ENCODE results near the gene GREB1L. TPM values are rescaled to one million over a fixed set of nuclear protein-coding genes. Genes with fewer than 3 reads are reported as not detected.

Gene GREB1L
- total RNA-seq, 2 donors from 2014 or later: 0.52 to 3.0 TPM

GRCh38 chr18:21242780-21243401 lies 859 bp downstream of the GREB1L start:
- Histone ChIP-seq H3K27me3 (peaks cover 0 to 11% of the 10 kb centered on the region in 2 donors), H3K4me1 (peaks cover 19% of the 10 kb centered on the region), H3K9me3 (no peaks in the 10 kb centered on the region), H3K27ac (no peak overlapping the region), H3K4me3 (peak overlapping the region in 1 of 2 donors; percentile 49), H3K36me3 (replicated peaks in 1 of 2; ENCODE audit: insufficient read depth in 1 of 2, low read depth in 2 of 2) (no peaks in the 10 kb centered on the region)
- peak in 1 of 4 donors; percentile 5 for DNase-seq
- ATAC-seq: no peak
- no peak for TF ChIP-seq POLR2A (IDR thresholded peaks at IDR 0.05)
- TF ChIP-seq CTCF (IDR thresholded peaks at IDR 0.05): no peak
- intact Hi-C loops (cut with DNase I): no loop called here
- WGBS, 2 donors: 1 to 12% methylated on average over 19 to 48 of the region's 48 CpGs

GRCh38 chr18:21254576-21254975 lies 12.5 kb downstream of the GREB1L start:
- Histone ChIP-seq H3K9me3 (no peaks in the 10 kb centered on the region), H3K36me3 (replicated peaks in 1 of 2; ENCODE audit: insufficient read depth in 1 of 2, low read depth in 2 of 2) (no peaks in the 10 kb centered on the region), H3K4me1 (no peaks in the 10 kb centered on the region), H3K27ac (no peak overlapping the region), H3K4me3 (no peak overlapping the region), H3K27me3 (no peaks in the 10 kb centered on the region)
- no peak for ATAC-seq
- DNase-seq: no peak
- intact Hi-C loops (cut with DNase I): no loop called here
- WGBS, 2 donors: 64 to 72% methylated on average over 3 of the region's 3 CpGs
- TF ChIP-seq CTCF (IDR thresholded peaks at IDR 0.05) (no peak), POLR2A (IDR thresholded peaks at IDR 0.05) (no peak)

GRCh38 chr18:21255211-21255610 lies 13.2 kb downstream of the GREB1L start:
- H3K4me1 ChIP-seq: no peaks in the 10 kb centered on the region
- DNase-seq (no peak), ATAC-seq (no peak)
- H3K9me3 ChIP-seq: no peaks in the 10 kb centered on the region
- H3K4me3 ChIP-seq: no peak overlapping the region
- WGBS, 2 donors: 80 to 97% methylated on average over 3 of the region's 3 CpGs
- no peaks in the 10 kb centered on the region for H3K27me3 ChIP-seq
- H3K36me3 ChIP-seq (replicated peaks in 1 of 2; ENCODE audit: insufficient read depth in 1 of 2, low read depth in 2 of 2): no peaks in the 10 kb centered on the region
- H3K27ac ChIP-seq: no peak overlapping the region
- no peak for TF ChIP-seq CTCF (IDR thresholded peaks at IDR 0.05)
- TF ChIP-seq POLR2A (IDR thresholded peaks at IDR 0.05): no peak
- intact Hi-C loops (cut with DNase I): no loop called here

GRCh38 chr18:21257386-21257785 lies 15.4 kb downstream of the GREB1L start:
- Histone ChIP-seq H3K27ac (no peak overlapping the region), H3K4me1 (no peaks in the 10 kb centered on the region), H3K36me3 (replicated peaks in 1 of 2; ENCODE audit: insufficient read depth in 1 of 2, low read depth in 2 of 2) (no peaks in the 10 kb centered on the region), H3K9me3 (no peaks in the 10 kb centered on the region), H3K27me3 (no peaks in the 10 kb centered on the region), H3K4me3 (no peak overlapping the region)
- intact Hi-C loops (cut with DNase I): no loop called here
- TF ChIP-seq POLR2A (IDR thresholded peaks at IDR 0.05) (no peak), CTCF (IDR thresholded peaks at IDR 0.05) (no peak)
- ATAC-seq (no peak), DNase-seq (no peak)

- DNase-seq: no peak
- Histone ChIP-seq H3K27me3 (no peaks in the 10 kb centered on the region), H3K36me3 (replicated peaks in 1 of 2; ENCODE audit: insufficient read depth in 1 of 2, low read depth in 2 of 2) (no peaks in the 10 kb centered on the region), H3K9me3 (no peaks in the 10 kb centered on the region), H3K4me1 (peaks cover 11% of the 10 kb centered on the region), H3K4me3 (no peak overlapping the region), H3K27ac (no peak overlapping the region)
- WGBS, 2 donors: 56 to 71% methylated on average over 2 of the region's 2 CpGs
- TF ChIP-seq POLR2A (IDR thresholded peaks at IDR 0.05): no peak
- TF ChIP-seq CTCF (IDR thresholded peaks at IDR 0.05): no peak
- intact Hi-C loops (cut with DNase I): no loop called here
- ATAC-seq: no peak
Measured at GRCh38 chr18:21260621-21261020, 18.6 kb downstream of the GREB1L start.
